ENCODE results near the gene TMEM190. TPM values are rescaled to one million over a fixed set of nuclear protein-coding genes. Genes with fewer than 3 reads are reported as not detected.

TMEM190 gene
- total and polyA plus RNA-seq, 2 donors (not counting 3 experiments of a cell fraction or from before 2014, with no cell fraction given) = not detected

DNA sequence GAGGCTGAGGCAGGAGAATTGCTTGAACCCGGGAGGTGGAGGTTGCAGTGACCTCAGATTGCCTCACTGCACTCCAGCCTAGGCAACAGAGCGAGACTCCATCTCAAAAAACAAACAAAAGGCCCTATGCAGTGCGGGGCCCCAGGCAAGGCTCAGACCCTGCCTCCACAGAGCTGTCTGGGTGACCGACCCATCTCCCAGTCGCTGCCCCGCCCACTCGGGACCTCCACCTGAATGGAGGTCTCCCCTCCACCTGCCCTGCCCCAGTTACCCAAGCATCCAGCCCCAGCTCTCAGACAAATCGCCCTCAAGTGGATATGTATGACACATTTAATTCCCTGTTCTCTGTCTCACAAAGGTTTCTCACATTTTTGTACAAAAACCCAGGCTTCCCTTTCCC, 11.4 kb upstream of the TMEM190 start:
- no TSS peak for BruUV-seq (replicated peaks)
- Histone ChIP-seq H2AFZ (ENCODE audit: low read depth, low read length) (no peak overlapping the region), H3K27ac (ENCODE audit: insufficient read depth, low read depth, low read length) (no peak overlapping the region), H4K20me1 (replicated peaks; ENCODE audit: control insufficient read depth, extremely low read depth, insufficient read depth, low read length) (no peaks in the 10 kb centered on the region), H3K79me2 (ENCODE audit: control insufficient read depth, insufficient read depth, low read length) (no peaks in the 10 kb centered on the region), H3K9me3 (replicated peaks; ENCODE audit: control insufficient read depth, insufficient read depth, low read length) (no peaks in the 10 kb centered on the region), H3K27me3 (ENCODE audit: control insufficient read depth in 2 of 2, insufficient read depth in 2 of 2, low read length in 2 of 2) (peaks cover 5 to 13% of the 10 kb centered on the region in 2 experiments), H3K9ac (replicated peaks; ENCODE audit: extremely low read depth, insufficient read depth, low read length) (no peak overlapping the region), H3K4me1 (ENCODE audit: control insufficient read depth, extremely low read depth, insufficient read depth, low read length) (peaks cover 3% of the 10 kb centered on the region), H3K9me1 (replicated peaks; ENCODE audit: control insufficient read depth, extremely low read depth, insufficient read depth, low read length) (no peaks in the 10 kb centered on the region), H3K4me2 (ENCODE audit: insufficient read depth, low read length) (no peak overlapping the region), H3K4me3 (replicated peaks in 1 of 3; ENCODE audit: insufficient read depth in 1 of 3, low read depth in 1 of 3, low read length in 3 of 3) (no peak overlapping the region), H3K36me3 (ENCODE audit: control insufficient read depth in 2 of 2, extremely low read depth in 1 of 2, insufficient read depth in 2 of 2, low read length in 2 of 2) (no peaks in the 10 kb centered on the region)
- no peak for TF ChIP-seq EZH2 (IDR thresholded peaks at IDR 0.05; ENCODE audit: borderline replicate concordance, low read depth, low read length, severe bottlenecking)
- TF ChIP-seq MYC (IDR thresholded peaks at IDR 0.05; ENCODE audit: low read depth, low read length) = no peak
- TF ChIP-seq FOS (IDR thresholded peaks at IDR 0.05; ENCODE audit: borderline replicate concordance, insufficient read depth, low read length) = no peak
- TF ChIP-seq CTCF (IDR thresholded peaks at IDR 0.05; ENCODE audit: extremely low read depth in 1 of 2, insufficient read depth in 1 of 2, low read depth in 1 of 2, low read length in 2 of 2) = no peak
- no peak for TF ChIP-seq JUN (IDR thresholded peaks at IDR 0.05; ENCODE audit: borderline replicate concordance, insufficient read depth, insufficient read length, low read depth)
- no peak for TF ChIP-seq GATA2 (IDR thresholded peaks at IDR 0.05; ENCODE audit: insufficient read depth, insufficient read length, low read depth, low read length)
- no peak for TF ChIP-seq POLR2AphosphoS5 (IDR thresholded peaks at IDR 0.05; ENCODE audit: insufficient read depth, low read depth, low read length)
- TF ChIP-seq POLR2A (IDR thresholded peaks at IDR 0.05; ENCODE audit: low read depth, low read length) = no peak
- intact Hi-C loops (cut with micrococcal nuclease) = no loop called here
- no peak for FAIRE-seq
- POLR2A ChIA-PET = no interaction called here
- CTCF ChIA-PET = interaction anchor here (1.2 kb wide), 2 partner anchors 10 to 102 kb away, joined by 3 read pairs; no protein-coding TSS in a partner anchor
- no peak for DNase-seq (ENCODE audit: low read depth, low spot score)
- dilution Hi-C loops (cut with MboI; ENCODE audit: extremely low pct_ligation_motif_present, low sequenced_read_pairs) = no loop called here

Data from endothelial cell of umbilical vein (primary cell).